Activated gamma-delta T cell treated with anti-CD3 and anti-CD28 coated beads, Interleukin-2, amount 50 U/mL, for 16 hours (primary cell): ENCODE results near the gene PSD4.

Experiments
- DNase-seq: peaks from one replicate; pipeline ENCODE4 v3.0.0-alpha.2; 2020; ENCODE audit warnings: low read depth

The PSD4 gene

GRCh38 chr2:113173542-113174375, at the start of gene PSD4:
TSS of gene PSD4 (plus strand) at chr2:113173971. CDS start at chr2:113182457, 8,486 bp downstream.
- DNase-seq, result peak; percentile 83

- DNase-seq, result no peak
Measured at GRCh38 chr2:113124181-113124961, 49.4 kb upstream of the PSD4 start.

GRCh38 chr2:113124984-113125855, 48.6 kb upstream of the PSD4 start:
- no peak for DNase-seq

GRCh38 chr2:113126845-113127645, 46.7 kb upstream of the PSD4 start, which contains the start of gene IL1RN:
TSS of gene IL1RN (plus strand) at chr2:113127598. CDS start at chr2:113127625, 27 bp downstream.
- DNase-seq, result no peak

GRCh38 chr2:113127646-113128570, 45.9 kb upstream of the PSD4 start:
- no peak for DNase-seq

GRCh38 chr2:113129519-113130078, 44.2 kb upstream of the PSD4 start:
- no peak for DNase-seq

GRCh38 chr2:113131352-113132185, 42.2 kb upstream of the PSD4 start:
- DNase-seq, result no peak

GRCh38 chr2:113132414-113133021, 41.3 kb upstream of the PSD4 start:
- no peak for DNase-seq

GRCh38 chr2:113133704-113134598, 39.8 kb upstream of the PSD4 start:
- DNase-seq, result no peak

- no peak for DNase-seq
Measured at GRCh38 chr2:113134717-113135116, 39.1 kb upstream of the PSD4 start.

GRCh38 chr2:113135317-113135716, 38.5 kb upstream of the PSD4 start:
- DNase-seq, result no peak

GRCh38 chr2:113136828-113137775, 36.7 kb upstream of the PSD4 start:
- DNase-seq, result no peak

GRCh38 chr2:113137827-113138226, 35.9 kb upstream of the PSD4 start:
- DNase-seq, result no peak

- peak; percentile 40 for DNase-seq
Measured at GRCh38 chr2:113138428-113139322, 35.1 kb upstream of the PSD4 start.

- no peak for DNase-seq
Measured at GRCh38 chr2:113141451-113141850, 32.3 kb upstream of the PSD4 start.
